Kidney glomerular epithelial cell (primary cell): ENCODE results near the gene PDE6G.
A peak's percentile ranks its signal among the peaks of the same experiment; 100 is the strongest.

Source experiments
- DNase-seq: peaks from one replicate; lab custom pipeline; 2025; lab: John Stamatoyannopoulos, UW

The PDE6G gene

GRCh38 chr17:81656118-81656743 lies at the start of gene PDE6G:
Gene PDE6G (minus strand): TSS chr17:81656542. CDS start chr17:81653305, 3,237 bp downstream.
- DNase-seq: no peak

- DNase-seq: no peak
Measured at GRCh38 chr17:81705518-81706231, 49.3 kb upstream of the PDE6G start.

DNA sequence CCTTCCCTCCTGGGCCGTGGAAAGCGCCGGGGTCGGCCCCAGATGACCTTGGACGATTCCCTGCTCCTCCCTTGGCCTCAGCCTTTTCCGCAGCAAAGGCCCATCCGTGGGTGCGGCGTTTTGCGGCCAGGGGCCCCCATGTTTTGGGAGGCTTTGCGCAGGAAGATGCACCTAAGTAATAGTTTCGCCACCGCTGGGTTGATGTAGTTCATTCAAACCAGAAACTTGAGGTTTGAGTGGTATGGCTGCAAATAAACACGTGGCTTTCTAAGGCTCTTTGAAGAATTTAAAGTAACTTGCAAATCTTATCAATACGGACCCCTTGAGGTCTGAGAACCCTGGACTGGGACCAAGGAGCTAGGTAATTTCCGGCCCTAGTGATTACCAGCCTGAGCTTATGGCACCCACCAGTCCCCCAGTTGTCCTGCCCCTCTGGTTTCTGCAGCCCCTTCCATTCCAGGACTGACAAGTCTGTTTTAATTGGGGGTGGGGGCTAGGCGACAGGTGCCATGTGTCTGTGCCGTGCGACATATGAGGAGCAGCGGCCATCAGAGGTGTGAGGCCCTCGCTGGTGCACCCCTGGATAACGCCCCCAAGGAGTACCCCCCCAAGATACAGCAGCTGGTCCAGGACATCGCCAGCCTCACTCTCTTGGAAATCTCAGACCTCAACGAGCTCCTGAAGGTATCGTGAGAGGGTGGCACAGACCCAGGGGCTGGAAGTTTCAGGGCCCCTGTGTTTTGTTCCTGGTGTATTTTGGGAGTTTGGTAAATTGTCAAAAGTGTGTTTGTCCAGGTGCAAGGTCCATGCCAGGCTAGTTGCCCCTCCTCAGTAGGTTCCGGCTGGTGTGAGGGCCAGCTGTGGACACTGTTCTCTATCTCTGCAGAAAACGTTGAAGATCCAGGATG lies 47.7 kb upstream of the PDE6G start:
- no peak for DNase-seq

DNA sequence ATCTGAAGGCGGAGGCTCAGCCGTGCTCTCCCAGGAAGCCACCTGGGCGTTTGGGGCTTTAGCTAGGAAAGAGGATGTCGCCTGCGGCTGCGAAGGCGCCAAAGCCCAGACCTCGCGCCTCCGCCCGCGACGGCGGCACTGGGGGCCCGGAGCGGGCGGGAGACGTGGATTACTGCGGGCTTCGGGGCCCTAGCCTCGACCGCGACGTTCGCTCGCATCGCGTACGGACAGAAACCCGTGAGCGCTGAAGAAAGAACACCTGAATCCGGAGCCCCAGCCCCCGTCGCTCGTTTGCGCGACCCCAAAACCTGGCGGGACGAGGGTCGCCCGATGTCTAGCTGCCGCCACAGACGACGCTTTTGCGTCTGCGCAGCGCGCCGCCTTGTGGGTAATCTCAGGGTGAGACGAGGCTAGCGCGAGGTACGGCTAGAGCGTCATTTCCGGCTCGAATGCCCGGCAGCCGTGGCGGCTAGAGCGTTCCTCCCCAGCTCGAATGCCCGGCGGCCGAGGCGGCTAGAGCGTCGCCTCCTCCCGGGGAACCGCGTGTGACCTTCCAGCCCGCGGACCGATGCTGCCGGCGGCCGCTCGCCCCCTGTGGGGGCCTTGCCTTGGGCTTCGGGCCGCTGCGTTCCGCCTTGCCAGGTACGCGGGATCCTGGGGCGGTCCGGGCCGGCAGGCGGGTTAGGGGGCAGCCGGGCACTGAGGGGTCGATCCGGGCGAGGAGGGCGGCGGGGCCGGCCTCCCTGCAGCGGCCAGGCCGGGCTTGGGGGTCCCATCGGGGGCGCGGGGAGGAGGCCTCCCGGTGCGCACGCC lies 46.8 kb upstream of the PDE6G start, which contains the start of gene MRPL12:
MRPL12 (plus strand) TSS at position 434 of the 813 bp plus-strand sequence; CDS start at position 569, 135 bp downstream.
- DNase-seq: peak; percentile 85

GRCh38 chr17:81701288-81702071 lies 45.1 kb upstream of the PDE6G start:
- no peak for DNase-seq

GRCh38 chr17:81700353-81701287 lies 44.3 kb upstream of the PDE6G start:
- no peak for DNase-seq

GRCh38 chr17:81697261-81698044 lies 41.1 kb upstream of the PDE6G start:
- no peak for DNase-seq

DNA sequence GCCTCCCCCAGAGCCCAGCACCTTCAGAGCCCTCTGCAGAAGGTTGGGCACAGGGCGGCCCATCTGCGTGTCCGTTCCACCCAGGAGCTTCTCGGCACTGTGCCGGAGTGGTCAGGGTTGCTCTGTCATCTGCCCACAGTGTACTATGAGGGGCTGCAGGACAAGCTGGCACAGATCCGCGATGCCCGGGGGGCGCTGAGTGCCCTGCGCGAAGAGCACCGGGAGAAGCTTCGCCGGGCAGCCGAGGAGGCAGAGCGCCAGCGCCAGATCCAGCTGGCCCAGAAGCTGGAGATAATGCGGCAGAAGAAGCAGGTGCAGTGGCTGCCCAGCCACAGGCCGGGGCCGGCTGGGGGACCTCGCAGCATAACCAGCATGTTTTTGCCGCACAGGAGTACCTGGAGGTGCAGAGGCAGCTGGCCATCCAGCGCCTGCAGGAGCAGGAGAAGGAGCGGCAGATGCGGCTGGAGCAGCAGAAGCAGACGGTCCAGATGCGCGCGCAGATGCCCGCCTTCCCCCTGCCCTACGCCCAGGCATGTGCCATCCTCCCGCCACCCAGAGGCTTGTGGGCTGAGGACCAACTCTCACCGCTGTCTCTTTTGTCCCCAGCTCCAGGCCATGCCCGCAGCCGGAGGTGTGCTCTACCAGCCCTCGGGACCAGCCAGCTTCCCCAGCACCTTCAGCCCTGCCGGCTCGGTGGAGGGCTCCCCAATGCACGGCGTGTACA lies 40.0 kb upstream of the PDE6G start:
- DNase-seq: no peak

GRCh38 chr17:81695801-81696200 lies 39.5 kb upstream of the PDE6G start:
- no peak for DNase-seq

- no peak for DNase-seq
Measured at GRCh38 chr17:81695211-81695610, 38.9 kb upstream of the PDE6G start.

GRCh38 chr17:81694810-81695209 lies 38.5 kb upstream of the PDE6G start:
- no peak for DNase-seq

GRCh38 chr17:81693509-81694210 lies 37.3 kb upstream of the PDE6G start:
- DNase-seq: no peak

GRCh38 chr17:81691608-81692007 lies 35.3 kb upstream of the PDE6G start:
- DNase-seq: no peak

GRCh38 chr17:81691196-81691595 lies 34.9 kb upstream of the PDE6G start:
- DNase-seq: no peak

- DNase-seq: no peak
Measured at GRCh38 chr17:81690549-81690948, 34.2 kb upstream of the PDE6G start.

- no peak for DNase-seq
Measured at GRCh38 chr17:81690066-81690465, 33.7 kb upstream of the PDE6G start.

DNA sequence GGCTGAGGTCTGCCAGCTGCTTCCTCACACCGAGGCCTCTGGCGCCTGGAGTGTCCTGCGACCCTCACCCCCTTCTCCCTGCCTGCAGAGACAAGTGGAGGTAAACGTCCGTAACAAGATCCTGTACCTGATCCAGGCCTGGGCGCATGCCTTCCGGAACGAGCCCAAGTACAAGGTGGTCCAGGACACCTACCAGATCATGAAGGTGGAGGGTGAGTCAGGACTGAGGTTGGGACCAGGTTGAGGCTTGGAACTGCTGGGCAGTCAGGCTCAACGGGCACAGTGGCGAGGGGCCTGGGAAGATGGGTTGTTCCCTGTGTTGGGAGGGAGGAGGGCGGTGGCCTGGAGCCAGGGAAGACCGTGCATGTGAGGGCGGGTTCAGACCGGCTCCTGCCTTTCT lies 32.3 kb upstream of the PDE6G start:
- no peak for DNase-seq
